ENCODE results near the gene PFAS.
"Not testable (repeated sequence)": the region's sequence is repeated elsewhere in the genome, so short reads cannot be mapped to it uniquely, and the experiment has no call there.

DNA sequence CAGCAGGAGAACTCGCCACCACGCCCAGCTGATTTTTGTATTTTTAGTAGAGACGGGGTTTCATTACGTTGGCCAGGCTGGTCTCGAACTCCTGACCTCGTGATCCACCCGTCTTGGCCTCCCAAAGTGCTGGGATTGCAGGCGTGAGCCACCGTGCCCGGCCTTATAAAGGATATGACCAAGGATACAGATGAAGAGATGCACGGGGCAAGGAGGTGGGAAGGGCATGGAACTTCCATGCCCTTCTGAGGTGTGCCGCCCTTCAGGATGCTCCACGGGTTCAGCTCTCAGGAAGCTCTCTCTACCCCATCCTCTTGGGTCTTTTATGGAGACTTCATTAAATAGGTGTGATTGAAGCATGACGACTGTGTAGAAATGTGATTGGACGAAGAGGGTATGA is 35.1 kb upstream of the PFAS start:
- not testable (repeated sequence) for TF ChIP-seq ZFX (IDR thresholded peaks at IDR 0.05; ENCODE audit: borderline replicate concordance)
- TF ChIP-seq, protein P1, sequence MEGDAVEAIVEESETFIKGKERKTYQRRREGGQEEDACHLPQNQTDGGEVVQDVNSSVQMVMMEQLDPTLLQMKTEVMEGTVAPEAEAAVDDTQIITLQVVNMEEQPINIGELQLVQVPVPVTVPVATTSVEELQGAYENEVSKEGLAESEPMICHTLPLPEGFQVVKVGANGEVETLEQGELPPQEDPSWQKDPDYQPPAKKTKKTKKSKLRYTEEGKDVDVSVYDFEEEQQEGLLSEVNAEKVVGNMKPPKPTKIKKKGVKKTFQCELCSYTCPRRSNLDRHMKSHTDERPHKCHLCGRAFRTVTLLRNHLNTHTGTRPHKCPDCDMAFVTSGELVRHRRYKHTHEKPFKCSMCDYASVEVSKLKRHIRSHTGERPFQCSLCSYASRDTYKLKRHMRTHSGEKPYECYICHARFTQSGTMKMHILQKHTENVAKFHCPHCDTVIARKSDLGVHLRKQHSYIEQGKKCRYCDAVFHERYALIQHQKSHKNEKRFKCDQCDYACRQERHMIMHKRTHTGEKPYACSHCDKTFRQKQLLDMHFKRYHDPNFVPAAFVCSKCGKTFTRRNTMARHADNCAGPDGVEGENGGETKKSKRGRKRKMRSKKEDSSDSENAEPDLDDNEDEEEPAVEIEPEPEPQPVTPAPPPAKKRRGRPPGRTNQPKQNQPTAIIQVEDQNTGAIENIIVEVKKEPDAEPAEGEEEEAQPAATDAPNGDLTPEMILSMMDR (IDR thresholded peaks at IDR 0.05), result not testable (repeated sequence)

All from 22Rv1 (cell line).